ENCODE data around the gene MTUS2. TPM values are rescaled to one million over a fixed set of nuclear protein-coding genes. Genes with fewer than 3 reads are reported as not detected.

Gene MTUS2
- total RNA-seq, 1 donor from 2014 or later: 8.9 TPM

- Histone ChIP-seq H3K4me3 (no peak overlapping the region), H3K4me1 (no peaks in the 10 kb centered on the region), H3K9me3 (no peaks in the 10 kb centered on the region), H3K27ac (no peak overlapping the region), H3K36me3 (no peaks in the 10 kb centered on the region), H3K27me3 (no peaks in the 10 kb centered on the region)
- TF ChIP-seq CTCF (IDR thresholded peaks at IDR 0.05): no peak
- intact Hi-C loops (cut with DNase I): no loop called here
- no peak for DNase-seq (ENCODE audit: low spot score in 2 of 2)
Observed at GRCh38 chr13:28958018-28958417, 137.9 kb downstream of the MTUS2 start.

GRCh38 chr13:28958441-28958840 lies 138.3 kb downstream of the MTUS2 start:
- DNase-seq (ENCODE audit: low spot score in 2 of 2): no peak
- intact Hi-C loops (cut with DNase I): no loop called here

GRCh38 chr13:28964052-28964451 lies 143.9 kb downstream of the MTUS2 start:
- no peaks in the 10 kb centered on the region for H3K9me3 ChIP-seq
- DNase-seq (ENCODE audit: low spot score in 2 of 2): no peak
- no peaks in the 10 kb centered on the region for H3K27me3 ChIP-seq
- intact Hi-C loops (cut with DNase I): no loop called here
- no peak for TF ChIP-seq CTCF (IDR thresholded peaks at IDR 0.05)
- H3K27ac ChIP-seq: no peak overlapping the region
- no peaks in the 10 kb centered on the region for H3K4me1 ChIP-seq
- H3K36me3 ChIP-seq: no peaks in the 10 kb centered on the region
- H3K4me3 ChIP-seq: no peak overlapping the region

More at GRCh38 chr13:28958441-28958840, 138.3 kb downstream of the MTUS2 start:
- Histone ChIP-seq H3K27me3 (no peaks in the 10 kb centered on the region), H3K4me1 (no peaks in the 10 kb centered on the region), H3K9me3 (no peaks in the 10 kb centered on the region), H3K36me3 (no peaks in the 10 kb centered on the region), H3K4me3 (no peak overlapping the region), H3K27ac (no peak overlapping the region)
- no peak for TF ChIP-seq CTCF (IDR thresholded peaks at IDR 0.05)

- Histone ChIP-seq H3K36me3 (no peaks in the 10 kb centered on the region), H3K4me3 (no peak overlapping the region), H3K9me3 (no peaks in the 10 kb centered on the region), H3K27me3 (no peaks in the 10 kb centered on the region), H3K27ac (no peak overlapping the region), H3K4me1 (no peaks in the 10 kb centered on the region)
- no peak for TF ChIP-seq CTCF (IDR thresholded peaks at IDR 0.05)
- intact Hi-C loops (cut with DNase I): no loop called here
- DNase-seq (ENCODE audit: low spot score in 2 of 2): no peak
Observed at GRCh38 chr13:28964803-28965202, 144.7 kb downstream of the MTUS2 start.

- no peak for DNase-seq (ENCODE audit: low spot score in 2 of 2)
- TF ChIP-seq CTCF (IDR thresholded peaks at IDR 0.05): no peak
- Histone ChIP-seq H3K4me1 (no peaks in the 10 kb centered on the region), H3K27me3 (no peaks in the 10 kb centered on the region), H3K4me3 (no peak overlapping the region), H3K27ac (no peak overlapping the region), H3K36me3 (no peaks in the 10 kb centered on the region), H3K9me3 (no peaks in the 10 kb centered on the region)
- intact Hi-C loops (cut with DNase I): no loop called here
Observed at GRCh38 chr13:28967029-28967915, 147.1 kb downstream of the MTUS2 start.

Data from ascending aorta (tissue), 2 donors.